ENCODE data around the gene NOP53. TPM values are rescaled to one million over a fixed set of nuclear protein-coding genes. Genes with fewer than 3 reads are reported as not detected.

Gene NOP53
- total and polyA plus RNA-seq, 2 of the 13 experiments (the other 11 are each of a cell fraction or from before 2014, with no cell fraction given): 53.9 to 141 TPM

- POLR2A ChIA-PET: interaction anchor here (1.4 kb wide), 1 partner anchor 30 kb away, joined by 7 read pairs; no protein-coding TSS in a partner anchor
- H3K9ac ChIP-seq (ENCODE audit: insufficient read depth, low read depth, low read length): no peak within 1 kb of the TSS
- TF ChIP-seq ZNF720 (CRISPR knock-in tag; IDR thresholded peaks at IDR 0.05) (no peak), SIX4 (CRISPR knock-in tag; IDR thresholded peaks at IDR 0.05) (no peak), HNRNPK (IDR thresholded peaks at IDR 0.05; ENCODE audit: low read depth, low read length, poor library complexity, severe bottlenecking) (peak; percentile 67), SMARCC2 (IDR thresholded peaks at IDR 0.05) (no peak), CBX2 (IDR thresholded peaks at IDR 0.05; ENCODE audit: low read depth, low read length) (no peak), CBX2 (CRISPR knock-in tag; IDR thresholded peaks at IDR 0.05; ENCODE audit: low read depth) (no peak), ZSCAN30 (CRISPR knock-in tag; IDR thresholded peaks at IDR 0.05) (no peak), RFXANK (CRISPR knock-in tag; IDR thresholded peaks at IDR 0.05) (no peak), FOXC1 (CRISPR knock-in tag; IDR thresholded peaks at IDR 0.05; ENCODE audit: borderline replicate concordance) (no peak), STAG1 (CRISPR knock-in tag; IDR thresholded peaks at IDR 0.05) (peak; percentile 74), ZNF737 (CRISPR knock-in tag; IDR thresholded peaks at IDR 0.05; ENCODE audit: borderline replicate concordance) (no peak), ZNF746 (CRISPR knock-in tag; IDR thresholded peaks at IDR 0.05) (peak; percentile 63; the same call in 1 of the 2 replicates)
- TF ChIP-seq, protein P1, sequence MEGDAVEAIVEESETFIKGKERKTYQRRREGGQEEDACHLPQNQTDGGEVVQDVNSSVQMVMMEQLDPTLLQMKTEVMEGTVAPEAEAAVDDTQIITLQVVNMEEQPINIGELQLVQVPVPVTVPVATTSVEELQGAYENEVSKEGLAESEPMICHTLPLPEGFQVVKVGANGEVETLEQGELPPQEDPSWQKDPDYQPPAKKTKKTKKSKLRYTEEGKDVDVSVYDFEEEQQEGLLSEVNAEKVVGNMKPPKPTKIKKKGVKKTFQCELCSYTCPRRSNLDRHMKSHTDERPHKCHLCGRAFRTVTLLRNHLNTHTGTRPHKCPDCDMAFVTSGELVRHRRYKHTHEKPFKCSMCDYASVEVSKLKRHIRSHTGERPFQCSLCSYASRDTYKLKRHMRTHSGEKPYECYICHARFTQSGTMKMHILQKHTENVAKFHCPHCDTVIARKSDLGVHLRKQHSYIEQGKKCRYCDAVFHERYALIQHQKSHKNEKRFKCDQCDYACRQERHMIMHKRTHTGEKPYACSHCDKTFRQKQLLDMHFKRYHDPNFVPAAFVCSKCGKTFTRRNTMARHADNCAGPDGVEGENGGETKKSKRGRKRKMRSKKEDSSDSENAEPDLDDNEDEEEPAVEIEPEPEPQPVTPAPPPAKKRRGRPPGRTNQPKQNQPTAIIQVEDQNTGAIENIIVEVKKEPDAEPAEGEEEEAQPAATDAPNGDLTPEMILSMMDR (CRISPR knock-in tag; IDR thresholded peaks at IDR 0.05): peak; percentile 79
- TF ChIP-seq, protein P2, sequence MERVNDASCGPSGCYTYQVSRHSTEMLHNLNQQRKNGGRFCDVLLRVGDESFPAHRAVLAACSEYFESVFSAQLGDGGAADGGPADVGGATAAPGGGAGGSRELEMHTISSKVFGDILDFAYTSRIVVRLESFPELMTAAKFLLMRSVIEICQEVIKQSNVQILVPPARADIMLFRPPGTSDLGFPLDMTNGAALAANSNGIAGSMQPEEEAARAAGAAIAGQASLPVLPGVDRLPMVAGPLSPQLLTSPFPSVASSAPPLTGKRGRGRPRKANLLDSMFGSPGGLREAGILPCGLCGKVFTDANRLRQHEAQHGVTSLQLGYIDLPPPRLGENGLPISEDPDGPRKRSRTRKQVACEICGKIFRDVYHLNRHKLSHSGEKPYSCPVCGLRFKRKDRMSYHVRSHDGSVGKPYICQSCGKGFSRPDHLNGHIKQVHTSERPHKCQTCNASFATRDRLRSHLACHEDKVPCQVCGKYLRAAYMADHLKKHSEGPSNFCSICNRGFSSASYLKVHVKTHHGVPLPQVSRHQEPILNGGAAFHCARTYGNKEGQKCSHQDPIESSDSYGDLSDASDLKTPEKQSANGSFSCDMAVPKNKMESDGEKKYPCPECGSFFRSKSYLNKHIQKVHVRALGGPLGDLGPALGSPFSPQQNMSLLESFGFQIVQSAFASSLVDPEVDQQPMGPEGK (CRISPR knock-in tag; IDR thresholded peaks at IDR 0.05): peak; percentile 88
Observed at GRCh38 chr19:47713046-47714021, 32.0 kb upstream of the NOP53 start, which contains the start of gene EHD2. Gene EHD2, plus strand, starts transcription at chr19:47713422. Its CDS starts 3,191 bp downstream, at chr19:47716613.

More at GRCh38 chr19:47713046-47714021, 32.0 kb upstream of the NOP53 start, which contains the start of gene EHD2:
- H3K4me2 ChIP-seq (ENCODE audit: low read depth, low read length): peak within 1 kb of the TSS; percentile 27; the same call in 1 of the 2 replicates
- no peaks in the 10 kb centered on the region for H4K20me1 ChIP-seq (ENCODE audit: insufficient read depth, low read length)
- H3K79me2 ChIP-seq (ENCODE audit: insufficient read depth, low read length): no peaks in the 10 kb centered on the region
- peaks cover 0 to 13% of the 10 kb centered on the region in 2 experiments; a peak in 4 of 5 replicates for H3K27me3 ChIP-seq (ENCODE audit: control insufficient read depth in 1 of 2, insufficient read depth in 2 of 2, low read length in 2 of 2)
- FAIRE-seq (no peak), DNase-seq (ENCODE audit: low spot score) (no peak), ATAC-seq (peak; percentile 49)
- CTCF ChIA-PET (ENCODE audit: low intra/inter-chr PET ratio, low total read pairs): interaction anchor here (1.4 to 2.8 kb wide), 2 partner anchors 30 to 75 kb away, joined by 6 to 25 read pairs; no protein-coding TSS in a partner anchor
- no peaks in the 10 kb centered on the region for H3K36me3 ChIP-seq (replicated peaks in 1 of 2; ENCODE audit: control insufficient read depth in 1 of 2, insufficient read depth in 2 of 2, low read length in 2 of 2)
- 39% methylated on average over 30 of the region's 52 CpGs for WGBS (ENCODE audit: low lambda C conversion rate)
- H3K27ac ChIP-seq (ENCODE audit: extremely low read length, insufficient read depth, low read length): no peak within 1 kb of the TSS
- H3K4me3 ChIP-seq (replicated peaks in 1 of 3; ENCODE audit: insufficient read depth in 1 of 3, low read depth in 2 of 3, low read length in 3 of 3): no peak within 1 kb of the TSS; a peak in 1 of 6 replicates
- in situ Hi-C loops (cut with HindIII; ENCODE audit: extremely low pct_ligation_motif_present, low pct_unique_long_range_greater_than_20kb): no loop called here
- peaks cover 28% of the 10 kb centered on the region for H3K4me1 ChIP-seq (ENCODE audit: insufficient read depth, low read length)
- peaks cover 6% of the 10 kb centered on the region; the same call in 1 of the 2 replicates for H3K9me3 ChIP-seq (ENCODE audit: low read length)
- intact Hi-C loops (cut with micrococcal nuclease; ENCODE audit: unreplicated experiment): no loop called here
- no TSS peak for BruUV-seq (replicated peaks)
- H2AFZ ChIP-seq (ENCODE audit: low read length): no peak within 1 kb of the TSS
